GM12878 (cell line): Measurements from ENCODE around the gene GAREM1. TPM values are rescaled to one million over a fixed set of nuclear protein-coding genes. Genes with fewer than 3 reads are reported as not detected.

Experiments used
- ATAC-seq: fragments of 200-7000 bp; cut with Tn5 transposase; 3 replicates; pipeline ENCODE4 v1.9.1; 2020; ENCODE audit warnings: mild to moderate bottlenecking, moderate library complexity
- BruUV-seq: library from RNA; stranded (reverse); fragments of 400-500 nt; replicated peaks from 2 replicates; lab custom pipeline; 2021; lab: Mats Ljungman, UMichigan
- CTCF ChIA-PET: fragments of 300-600 bp; sonication (Branson Sonifier 250); formaldehyde crosslinking; extraction: SDS; loops from one replicate; lab custom pipeline; 2021; ENCODE audit warnings: inconsistent platforms; lab: Yijun Ruan, JAX
- POLR2A ChIA-PET: fragments of 350-600 bp; formaldehyde crosslinking; extraction: SDS; loops from one replicate; lab custom pipeline; 2021; ENCODE audit warnings: inconsistent platforms; lab: Charles Lee
- RAD21 ChIA-PET: fragments of 300-600 bp; sonication (Branson Sonifier 250); formaldehyde crosslinking; loops from one replicate; lab custom pipeline; 2023; ENCODE audit warnings: antibody characterized with exemption; ENCODE audit not compliant: unreplicated experiment; lab: Charles Lee
- SMC1A ChIA-PET: fragments of 300-600 bp; sonication (Branson Sonifier 250); formaldehyde crosslinking; loops from one replicate; lab custom pipeline; 2023; ENCODE audit not compliant: unreplicated experiment, uncharacterized antibody; lab: Charles Lee
- DNase-seq: peaks from one replicate; pipeline ENCODE4 v3.0.0-alpha.2; 2011; ENCODE audit warnings: low read depth, low spot score
- FAIRE-seq: peaks from 3 replicates; lab custom pipeline; 2011; peaks lifted over from hg19 to GRCh38; lab: Jason Lieb, UNC
- H2AFZ ChIP-seq: 2 replicates; pipeline ENCODE4 v1.6.0; 2011; ENCODE audit warnings: low read depth, low read length, control low read depth; ENCODE audit not compliant: control insufficient read depth
- H3K27ac ChIP-seq: 2 replicates; pipeline ENCODE4 v1.5.1; 2011; ENCODE audit warnings: control low read depth; ENCODE audit not compliant: control insufficient read depth, insufficient read depth
- H3K27me3 ChIP-seq, 2 experiments: replicated peaks in 1 of 2; 2 replicates each; pipeline versions ENCODE4 v1.6.0 to v1.6.1; 2011; ENCODE audit warnings: low read length in 1 of 2; ENCODE audit not compliant: control insufficient read depth in 2 of 2, insufficient read depth in 2 of 2
- H3K36me3 ChIP-seq, 2 experiments: 2 replicates each; pipeline ENCODE4 v1.5.1; 2011; ENCODE audit warnings: low read length in 1 of 2; ENCODE audit not compliant: control insufficient read depth in 2 of 2, insufficient read depth in 2 of 2
- H3K4me1 ChIP-seq: 2 replicates; pipeline ENCODE4 v1.6.1; 2011; ENCODE audit warnings: mild to moderate bottlenecking, low read length, moderate library complexity, mixed read lengths; ENCODE audit not compliant: control insufficient read depth, insufficient read depth
- H3K4me2 ChIP-seq: 2 replicates; pipeline ENCODE4 v1.6.0; 2011; ENCODE audit warnings: control low read depth; ENCODE audit not compliant: control insufficient read depth, insufficient read depth
- H3K4me3 ChIP-seq: fragments of 200-600 bp; sonication (generic); 2 replicates; pipeline ENCODE4 v1.5.1; 2016
- H3K79me2 ChIP-seq: 2 replicates; pipeline ENCODE4 v1.6.0; 2011; ENCODE audit warnings: low read length; ENCODE audit not compliant: control insufficient read depth, insufficient read depth
- H3K9ac ChIP-seq: 2 replicates; pipeline ENCODE4 v1.8.0; 2011; ENCODE audit warnings: low read length, control low read depth, mixed read lengths; ENCODE audit not compliant: control insufficient read depth, insufficient read depth
- H3K9me3 ChIP-seq: replicated peaks from 3 replicates; pipeline ENCODE4 v1.5.1; 2011; ENCODE audit warnings: mild to moderate bottlenecking, low read length; ENCODE audit not compliant: control insufficient read depth, insufficient read depth
- H4K20me1 ChIP-seq: 2 replicates; pipeline ENCODE4 v1.6.0; 2011; ENCODE audit not compliant: control insufficient read depth, insufficient read depth
- BHLHE40 ChIP-seq, 2 experiments: fragments of 450-650 bp in 1 of 2; IDR thresholded peaks; 2 replicates each; pipeline ENCODE4 v1.6.1; 2011 to 2017; ENCODE audit warnings: low read depth in 2 of 2, borderline replicate concordance in 1 of 2, improper control_type of control experiment in 1 of 2, low read length in 1 of 2, mild to moderate bottlenecking in 1 of 2
- BMI1 ChIP-seq: fragments of 450-650 bp; IDR thresholded peaks from 2 replicates; pipeline ENCODE4 v1.6.1; 2016; ENCODE audit warnings: mild to moderate bottlenecking, moderate library complexity, borderline replicate concordance
- POLR2AphosphoS5 ChIP-seq: IDR thresholded peaks from 2 replicates; pipeline ENCODE4 v1.6.1; 2011; ENCODE audit warnings: mild to moderate bottlenecking, low read length, inconsistent platforms
- SREBF2 ChIP-seq: IDR thresholded peaks from 2 replicates; pipeline ENCODE4 v1.6.1; 2012; ENCODE audit warnings: mild to moderate bottlenecking, low read length
- SRF ChIP-seq, 2 experiments: IDR thresholded peaks; 2 replicates each; pipeline ENCODE4 v1.6.1; 2011; ENCODE audit warnings: low read depth in 2 of 2, low read length in 2 of 2, mild to moderate bottlenecking in 1 of 2, moderate library complexity in 1 of 2
- ZNF384 ChIP-seq: IDR thresholded peaks from 2 replicates; pipeline ENCODE4 v1.6.1; 2012; ENCODE audit warnings: low read depth, mild to moderate bottlenecking, low read length, improper control_type of control experiment, borderline replicate concordance
- WGBS: methylation state at CpG from one replicate; pipeline ENCODE4 v1.1.6; 2016; ENCODE audit warnings: low lambda C conversion rate; ENCODE audit not compliant: insufficient replicate concordance, insufficient coverage; ENCODE audit errors: missing lambda C conversion rate; 5-methylcytosine and 5-hydroxymethylcytosine counted together
- in situ Hi-C: fragments of 300-500 bp; cut with MboI; formaldehyde crosslinking; loops from 9 replicates; pipeline ENCODE4 v1.14.3; 2018; ENCODE audit warnings: mixed read lengths
- intact Hi-C: fragments of 100-400 bp; cut with micrococcal nuclease; formaldehyde crosslinking; loops from one replicate; pipeline ENCODE4 v1.14.2; 2022; ENCODE audit not compliant: unreplicated experiment
- polyA plus RNA-seq, 11 experiments: library from polyadenylated mRNA; depleted of rRNA in 4 of 11; unstranded in 6 of 11; stranded (reverse) in 5 of 11; fragments of >200 nt; fragmentation: Nextera tagmentation in 4 of 11; fragmentation: Illumina TruSeq in 1 of 11; extraction: Ambion mirVana in 4 of 11; extraction: Trizol in 1 of 11; gene quantifications; 1 replicate in 1 of 11; 2 replicates in 10 of 11; pipeline versions ENCODE4 v1.2.1 to v1.2.3, GENCODE V29; 2011 to 2016; ENCODE audit warnings: inconsistent platforms in 2 of 11, missing spikeins in 2 of 11, low read depth in 1 of 11
- total RNA-seq, 4 experiments: library from RNA; depleted of rRNA in 3 of 4; stranded (reverse); fragments of >200 nt in 3 of 4; fragmentation: Illumina TruSeq in 1 of 4; extraction: Trizol in 1 of 4; gene quantifications; 2 replicates each; pipeline versions ENCODE4 v1.2.1 to v1.2.3, GENCODE V29; 2013 to 2021
- TF ChIP-seq, protein P1 (sequence below): fragments of 450-650 bp; IDR thresholded peaks from 2 replicates; pipeline ENCODE4 v1.6.1; 2017; ENCODE audit warnings: mild to moderate bottlenecking, moderate library complexity
- TF ChIP-seq, protein P2 (sequence below): fragments of 450-650 bp; formaldehyde crosslinking; IDR thresholded peaks from 2 replicates; pipeline ENCODE4 v1.4.0; 2020; ENCODE audit warnings: mild to moderate bottlenecking, moderate library complexity

The GAREM1 gene
- total and polyA plus RNA-seq, 10 of the 15 experiments (the other 5 are each of a cell fraction or from before 2014, with no cell fraction given): 0.05 to 0.29 (median 0.05) TPM; not detected in 7

DNA sequence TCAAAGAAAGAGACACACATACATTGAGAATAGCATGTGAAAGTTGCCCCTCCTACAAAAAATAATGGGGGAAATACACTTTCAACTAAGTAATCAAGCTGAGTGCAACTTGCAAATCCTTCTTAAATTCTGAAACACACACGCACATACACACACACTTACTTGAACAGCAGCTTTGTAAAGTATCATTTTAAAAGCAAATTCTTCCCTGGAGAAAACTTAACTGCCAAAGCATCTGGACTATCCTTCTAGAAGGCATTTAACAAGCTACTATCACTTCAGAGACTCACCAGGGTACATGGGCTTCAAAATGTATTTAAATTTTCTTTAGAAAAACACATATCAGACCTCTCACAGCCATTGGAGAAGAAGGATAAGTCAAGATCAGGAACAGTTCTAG is 15.3 kb downstream of the GAREM1 start:
- DNase-seq (no peak), ATAC-seq (no peak), FAIRE-seq (no peak)
- ChIA-PET POLR2A (no interaction called here), RAD21 (no interaction called here), SMC1A (no interaction called here), CTCF (no interaction called here)
- H3K36me3 ChIP-seq: no peaks in the 10 kb centered on the region
- 0% methylated on average over 1 of the region's 1 CpG for WGBS
- H3K79me2 ChIP-seq: no peaks in the 10 kb centered on the region
- no peaks in the 10 kb centered on the region for H3K9me3 ChIP-seq
- H3K4me2 ChIP-seq: no peak overlapping the region
- no TSS peak for BruUV-seq
- no peaks in the 10 kb centered on the region for H4K20me1 ChIP-seq
- H2AFZ ChIP-seq: no peak overlapping the region
- H3K27ac ChIP-seq: no peak overlapping the region
- in situ Hi-C loops: no loop called here
- H3K4me1 ChIP-seq: no peaks in the 10 kb centered on the region
- no peaks in the 10 kb centered on the region; a peak in 1 of 4 replicates for H3K27me3 ChIP-seq
- intact Hi-C loops: no loop called here
- no peak overlapping the region for H3K9ac ChIP-seq
- TF ChIP-seq BHLHE40 (IDR thresholded peaks at IDR 0.05; ENCODE audit: borderline replicate concordance in 1 of 2, low read depth in 2 of 2, low read length in 1 of 2): no peak
- no peak for TF ChIP-seq ZNF384
- TF ChIP-seq SREBF2: no peak
- no peak for TF ChIP-seq BMI1
- no peak for TF ChIP-seq SRF (IDR thresholded peaks at IDR 0.05; ENCODE audit: low read depth in 2 of 2, low read length in 2 of 2)
- no peak for TF ChIP-seq POLR2AphosphoS5
- TF ChIP-seq, protein P1, sequence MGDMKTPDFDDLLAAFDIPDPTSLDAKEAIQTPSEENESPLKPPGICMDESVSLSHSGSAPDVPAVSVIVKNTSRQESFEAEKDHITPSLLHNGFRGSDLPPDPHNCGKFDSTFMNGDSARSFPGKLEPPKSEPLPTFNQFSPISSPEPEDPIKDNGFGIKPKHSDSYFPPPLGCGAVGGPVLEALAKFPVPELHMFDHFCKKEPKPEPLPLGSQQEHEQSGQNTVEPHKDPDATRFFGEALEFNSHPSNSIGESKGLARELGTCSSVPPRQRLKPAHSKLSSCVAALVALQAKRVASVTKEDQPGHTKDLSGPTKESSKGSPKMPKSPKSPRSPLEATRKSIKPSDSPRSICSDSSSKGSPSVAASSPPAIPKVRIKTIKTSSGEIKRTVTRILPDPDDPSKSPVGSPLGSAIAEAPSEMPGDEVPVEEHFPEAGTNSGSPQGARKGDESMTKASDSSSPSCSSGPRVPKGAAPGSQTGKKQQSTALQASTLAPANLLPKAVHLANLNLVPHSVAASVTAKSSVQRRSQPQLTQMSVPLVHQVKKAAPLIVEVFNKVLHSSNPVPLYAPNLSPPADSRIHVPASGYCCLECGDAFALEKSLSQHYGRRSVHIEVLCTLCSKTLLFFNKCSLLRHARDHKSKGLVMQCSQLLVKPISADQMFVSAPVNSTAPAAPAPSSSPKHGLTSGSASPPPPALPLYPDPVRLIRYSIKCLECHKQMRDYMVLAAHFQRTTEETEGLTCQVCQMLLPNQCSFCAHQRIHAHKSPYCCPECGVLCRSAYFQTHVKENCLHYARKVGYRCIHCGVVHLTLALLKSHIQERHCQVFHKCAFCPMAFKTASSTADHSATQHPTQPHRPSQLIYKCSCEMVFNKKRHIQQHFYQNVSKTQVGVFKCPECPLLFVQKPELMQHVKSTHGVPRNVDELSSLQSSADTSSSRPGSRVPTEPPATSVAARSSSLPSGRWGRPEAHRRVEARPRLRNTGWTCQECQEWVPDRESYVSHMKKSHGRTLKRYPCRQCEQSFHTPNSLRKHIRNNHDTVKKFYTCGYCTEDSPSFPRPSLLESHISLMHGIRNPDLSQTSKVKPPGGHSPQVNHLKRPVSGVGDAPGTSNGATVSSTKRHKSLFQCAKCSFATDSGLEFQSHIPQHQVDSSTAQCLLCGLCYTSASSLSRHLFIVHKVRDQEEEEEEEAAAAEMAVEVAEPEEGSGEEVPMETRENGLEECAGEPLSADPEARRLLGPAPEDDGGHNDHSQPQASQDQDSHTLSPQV: no peak
- TF ChIP-seq, protein P2, sequence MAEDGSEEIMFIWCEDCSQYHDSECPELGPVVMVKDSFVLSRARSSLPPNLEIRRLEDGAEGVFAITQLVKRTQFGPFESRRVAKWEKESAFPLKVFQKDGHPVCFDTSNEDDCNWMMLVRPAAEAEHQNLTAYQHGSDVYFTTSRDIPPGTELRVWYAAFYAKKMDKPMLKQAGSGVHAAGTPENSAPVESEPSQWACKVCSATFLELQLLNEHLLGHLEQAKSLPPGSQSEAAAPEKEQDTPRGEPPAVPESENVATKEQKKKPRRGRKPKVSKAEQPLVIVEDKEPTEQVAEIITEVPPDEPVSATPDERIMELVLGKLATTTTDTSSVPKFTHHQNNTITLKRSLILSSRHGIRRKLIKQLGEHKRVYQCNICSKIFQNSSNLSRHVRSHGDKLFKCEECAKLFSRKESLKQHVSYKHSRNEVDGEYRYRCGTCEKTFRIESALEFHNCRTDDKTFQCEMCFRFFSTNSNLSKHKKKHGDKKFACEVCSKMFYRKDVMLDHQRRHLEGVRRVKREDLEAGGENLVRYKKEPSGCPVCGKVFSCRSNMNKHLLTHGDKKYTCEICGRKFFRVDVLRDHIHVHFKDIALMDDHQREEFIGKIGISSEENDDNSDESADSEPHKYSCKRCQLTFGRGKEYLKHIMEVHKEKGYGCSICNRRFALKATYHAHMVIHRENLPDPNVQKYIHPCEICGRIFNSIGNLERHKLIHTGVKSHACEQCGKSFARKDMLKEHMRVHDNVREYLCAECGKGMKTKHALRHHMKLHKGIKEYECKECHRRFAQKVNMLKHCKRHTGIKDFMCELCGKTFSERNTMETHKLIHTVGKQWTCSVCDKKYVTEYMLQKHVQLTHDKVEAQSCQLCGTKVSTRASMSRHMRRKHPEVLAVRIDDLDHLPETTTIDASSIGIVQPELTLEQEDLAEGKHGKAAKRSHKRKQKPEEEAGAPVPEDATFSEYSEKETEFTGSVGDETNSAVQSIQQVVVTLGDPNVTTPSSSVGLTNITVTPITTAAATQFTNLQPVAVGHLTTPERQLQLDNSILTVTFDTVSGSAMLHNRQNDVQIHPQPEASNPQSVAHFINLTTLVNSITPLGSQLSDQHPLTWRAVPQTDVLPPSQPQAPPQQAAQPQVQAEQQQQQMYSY: no peak
- H3K4me3 ChIP-seq: no peak overlapping the region
